ENCODE measurements around the gene GPR137. TPM values are rescaled to one million over a fixed set of nuclear protein-coding genes. Genes with fewer than 3 reads are reported as not detected.

GPR137 gene
- total RNA-seq, 2 experiments from 2014 or later, result 18.3 to 52.3 TPM

DNA sequence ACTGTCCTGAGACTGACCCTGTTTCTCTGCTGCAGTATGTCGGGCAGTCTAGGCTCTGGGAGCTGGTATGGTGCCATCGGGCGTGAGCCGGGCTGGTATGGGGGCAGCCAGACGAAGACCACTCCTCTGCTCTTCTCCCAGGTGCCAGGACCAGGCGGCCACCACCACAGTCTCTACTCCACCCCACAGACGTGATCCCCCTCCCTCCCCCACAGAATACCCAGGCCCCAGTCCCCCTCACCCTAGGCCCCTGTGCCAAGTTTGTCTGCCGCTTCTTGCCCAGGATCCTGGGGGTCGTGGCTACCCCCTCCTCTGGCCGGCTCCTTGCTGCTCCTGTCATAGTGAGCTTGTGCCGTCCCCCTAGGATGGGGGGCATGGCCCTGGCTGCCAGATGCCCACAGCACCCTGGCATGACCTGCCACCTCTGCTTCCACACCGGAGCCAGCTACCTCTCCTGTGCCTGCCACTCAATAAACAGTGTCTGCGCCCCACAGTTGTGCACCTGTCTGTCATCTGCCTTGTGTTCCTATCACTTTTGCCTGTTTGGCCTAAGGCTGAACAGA lies 3.4 kb downstream of the GPR137 start:
- no peak overlapping the region for H3K4me2 ChIP-seq (ENCODE audit: low read length)
- H4K20me1 ChIP-seq (ENCODE audit: insufficient read depth, low read length), result no peaks in the 10 kb centered on the region
- no peaks in the 10 kb centered on the region for H3K9me3 ChIP-seq (ENCODE audit: low read length)
- no peak for DNase-seq (ENCODE audit: low spot score)
- H3K27ac ChIP-seq (ENCODE audit: low read depth, low read length, poor library complexity, severe bottlenecking), result no peak overlapping the region
- no TSS peak for BruUV-seq (replicated peaks)
- H3K4me3 ChIP-seq (ENCODE audit: low read depth, low read length, poor library complexity, severe bottlenecking), result no peak overlapping the region
- no peaks in the 10 kb centered on the region for H3K36me3 ChIP-seq (ENCODE audit: insufficient read depth, low read length)
- TF ChIP-seq EZH2phosphoT487 (IDR thresholded peaks at IDR 0.05; ENCODE audit: borderline replicate concordance, low read depth, low read length), result no peak
- TF ChIP-seq, protein P1, sequence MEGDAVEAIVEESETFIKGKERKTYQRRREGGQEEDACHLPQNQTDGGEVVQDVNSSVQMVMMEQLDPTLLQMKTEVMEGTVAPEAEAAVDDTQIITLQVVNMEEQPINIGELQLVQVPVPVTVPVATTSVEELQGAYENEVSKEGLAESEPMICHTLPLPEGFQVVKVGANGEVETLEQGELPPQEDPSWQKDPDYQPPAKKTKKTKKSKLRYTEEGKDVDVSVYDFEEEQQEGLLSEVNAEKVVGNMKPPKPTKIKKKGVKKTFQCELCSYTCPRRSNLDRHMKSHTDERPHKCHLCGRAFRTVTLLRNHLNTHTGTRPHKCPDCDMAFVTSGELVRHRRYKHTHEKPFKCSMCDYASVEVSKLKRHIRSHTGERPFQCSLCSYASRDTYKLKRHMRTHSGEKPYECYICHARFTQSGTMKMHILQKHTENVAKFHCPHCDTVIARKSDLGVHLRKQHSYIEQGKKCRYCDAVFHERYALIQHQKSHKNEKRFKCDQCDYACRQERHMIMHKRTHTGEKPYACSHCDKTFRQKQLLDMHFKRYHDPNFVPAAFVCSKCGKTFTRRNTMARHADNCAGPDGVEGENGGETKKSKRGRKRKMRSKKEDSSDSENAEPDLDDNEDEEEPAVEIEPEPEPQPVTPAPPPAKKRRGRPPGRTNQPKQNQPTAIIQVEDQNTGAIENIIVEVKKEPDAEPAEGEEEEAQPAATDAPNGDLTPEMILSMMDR (conservative IDR thresholded peaks at IDR 0.05; ENCODE audit: low read length), result no peak
- peaks cover 10% of the 10 kb centered on the region for H3K4me1 ChIP-seq (ENCODE audit: insufficient read depth, low read length, poor library complexity, severe bottlenecking)
- no peak overlapping the region for H2AFZ ChIP-seq (ENCODE audit: low read length)
- intact Hi-C loops (cut with micrococcal nuclease; ENCODE audit: unreplicated experiment), result loop anchor here (5.0 kb wide), 1 partner anchor 87 kb away; no protein-coding TSS in a partner anchor
- no peaks in the 10 kb centered on the region for H3K79me2 ChIP-seq (ENCODE audit: insufficient read depth, low read depth, low read length)
- CTCF ChIA-PET (ENCODE audit: unreplicated experiment), result interaction anchor here (0.6 kb wide), 1 partner anchor 20 kb away, joined by 7 read pairs; no protein-coding TSS in a partner anchor
- no peaks in the 10 kb centered on the region for H3K9me2 ChIP-seq (ENCODE audit: insufficient read depth, low read length)
- POLR2A ChIA-PET, result no interaction called here

DNA sequence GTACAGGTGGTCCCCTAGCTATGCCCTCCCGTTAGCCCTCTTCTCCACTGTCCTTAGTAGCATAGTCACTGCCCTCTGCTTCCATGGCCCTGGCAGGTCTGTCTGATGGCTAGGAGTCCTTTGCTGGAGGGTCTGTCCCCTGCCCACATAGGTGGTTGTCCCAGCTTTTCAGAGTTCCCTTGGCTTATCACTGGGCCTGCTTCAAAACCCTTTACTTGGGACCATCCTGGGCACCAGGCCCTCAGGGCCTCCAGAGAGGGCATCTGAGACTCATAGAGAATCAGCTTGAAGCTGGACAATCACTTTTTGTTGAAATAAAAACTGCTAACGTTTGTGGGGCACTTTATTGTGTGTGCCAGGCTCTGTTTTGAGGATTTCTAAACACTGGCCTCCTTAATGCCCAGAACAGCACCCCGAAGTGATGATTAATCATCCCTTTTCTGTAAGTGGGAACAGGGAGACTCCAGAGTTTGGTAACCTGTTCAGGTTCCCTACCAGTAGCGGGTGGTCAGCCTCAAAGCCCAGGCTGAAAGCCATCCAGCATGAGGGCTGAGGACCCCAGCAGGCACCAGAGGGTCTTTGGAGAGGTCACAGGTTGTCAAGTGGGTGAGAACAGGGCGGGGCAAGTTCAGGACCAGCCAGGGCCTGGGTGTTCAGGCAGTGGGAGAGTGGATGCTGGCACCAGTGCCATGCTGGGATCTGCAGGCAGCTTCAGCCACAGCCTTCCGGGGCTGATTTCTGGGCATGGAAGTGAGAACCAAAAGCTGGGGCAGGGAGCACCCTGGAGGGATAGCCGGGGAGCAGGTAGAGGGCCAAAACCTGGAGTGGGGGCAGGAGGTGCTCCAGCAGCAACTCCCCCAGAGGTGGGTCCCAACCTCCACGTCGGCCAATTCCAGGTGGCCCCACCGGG lies 5.0 kb downstream of the GPR137 start:
- H3K79me2 ChIP-seq (ENCODE audit: insufficient read depth, low read depth, low read length), result no peaks in the 10 kb centered on the region
- no TSS peak for BruUV-seq (replicated peaks)
- no peak overlapping the region for H3K4me2 ChIP-seq (ENCODE audit: low read length)

More for the DNA sequence above, 5.0 kb downstream of the GPR137 start:
- Histone ChIP-seq H3K36me3 (ENCODE audit: insufficient read depth, low read length) (no peaks in the 10 kb centered on the region), H3K27ac (ENCODE audit: low read depth, low read length, poor library complexity, severe bottlenecking) (no peak overlapping the region), H4K20me1 (ENCODE audit: insufficient read depth, low read length) (no peaks in the 10 kb centered on the region), H3K9me3 (ENCODE audit: low read length) (no peaks in the 10 kb centered on the region), H3K4me3 (ENCODE audit: low read depth, low read length, poor library complexity, severe bottlenecking) (no peak overlapping the region), H3K4me1 (ENCODE audit: insufficient read depth, low read length, poor library complexity, severe bottlenecking) (peaks cover 8% of the 10 kb centered on the region), H3K9me2 (ENCODE audit: insufficient read depth, low read length) (no peaks in the 10 kb centered on the region), H2AFZ (ENCODE audit: low read length) (no peak overlapping the region)
- ChIA-PET POLR2A (no interaction called here), CTCF (ENCODE audit: unreplicated experiment) (no interaction called here)
- no peak for TF ChIP-seq EZH2phosphoT487 (IDR thresholded peaks at IDR 0.05; ENCODE audit: borderline replicate concordance, low read depth, low read length)
- TF ChIP-seq, protein P1 (conservative IDR thresholded peaks at IDR 0.05; ENCODE audit: low read length), result no peak
- intact Hi-C loops (cut with micrococcal nuclease; ENCODE audit: unreplicated experiment), result no loop called here
- DNase-seq (ENCODE audit: low spot score), result no peak

Data from OCI-LY7 (cell line).